ENCODE measurements around the gene ATP23.

ATP23 gene

DNA sequence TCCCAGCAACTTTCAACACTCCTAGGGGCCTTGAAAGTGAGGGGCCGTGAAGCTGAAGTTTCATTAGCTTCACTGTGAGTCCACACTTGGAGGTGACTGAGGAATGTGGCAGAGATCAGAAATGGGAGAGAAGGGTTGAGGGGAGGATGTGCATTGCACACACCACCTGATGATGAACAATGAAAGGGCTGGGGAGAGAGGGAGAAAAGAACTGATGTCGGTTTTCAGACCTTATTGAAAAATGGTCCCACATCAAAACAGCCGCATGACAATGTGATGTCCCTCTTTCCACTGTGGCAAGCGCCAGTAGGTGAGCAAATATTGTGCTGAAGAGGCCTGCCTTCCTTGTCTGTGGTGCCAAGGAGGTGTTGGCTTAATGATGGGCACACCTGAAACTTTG is 32.3 kb upstream of the ATP23 start:
- no peak for DNase-seq

DNA sequence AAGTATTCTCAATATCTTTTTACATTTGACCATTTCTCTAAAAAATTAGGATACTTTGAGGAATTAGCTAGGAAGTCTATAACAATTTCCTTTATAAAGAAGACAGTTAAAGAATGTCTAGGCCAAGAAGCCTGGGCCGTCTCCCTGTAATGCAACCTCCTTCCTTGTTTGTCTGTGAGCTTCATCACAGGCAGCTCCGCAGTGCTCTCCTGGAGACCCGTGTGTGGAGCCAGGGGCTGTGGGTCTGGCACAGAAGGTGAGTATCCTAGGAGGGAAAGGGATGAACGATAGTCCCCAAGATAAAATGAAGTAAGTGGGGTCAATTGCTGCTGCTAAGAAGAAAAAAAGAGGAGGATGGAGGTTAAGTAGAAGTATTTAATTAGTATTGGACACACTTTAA is 31.8 kb upstream of the ATP23 start:
- no peak for DNase-seq

DNA sequence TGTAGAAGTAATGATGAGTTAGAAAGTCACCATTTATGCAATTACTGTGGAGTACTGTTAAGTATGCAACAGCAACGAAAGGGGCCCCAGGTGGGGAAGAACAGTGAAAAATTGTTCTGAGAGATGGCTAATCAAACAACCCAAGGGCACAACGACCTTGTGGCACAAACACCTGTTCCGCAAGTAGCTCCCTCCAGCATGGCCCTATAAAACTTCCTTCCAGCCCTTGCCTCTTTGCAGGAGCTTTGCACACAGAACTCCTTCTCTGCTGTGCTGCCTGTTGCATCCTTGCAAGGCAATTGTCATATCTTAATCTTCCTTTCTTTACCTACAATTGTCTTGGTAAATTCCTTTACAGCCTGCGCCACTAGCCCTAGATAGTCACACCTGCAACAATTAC is 23.2 kb upstream of the ATP23 start:
- no peak for DNase-seq

DNA sequence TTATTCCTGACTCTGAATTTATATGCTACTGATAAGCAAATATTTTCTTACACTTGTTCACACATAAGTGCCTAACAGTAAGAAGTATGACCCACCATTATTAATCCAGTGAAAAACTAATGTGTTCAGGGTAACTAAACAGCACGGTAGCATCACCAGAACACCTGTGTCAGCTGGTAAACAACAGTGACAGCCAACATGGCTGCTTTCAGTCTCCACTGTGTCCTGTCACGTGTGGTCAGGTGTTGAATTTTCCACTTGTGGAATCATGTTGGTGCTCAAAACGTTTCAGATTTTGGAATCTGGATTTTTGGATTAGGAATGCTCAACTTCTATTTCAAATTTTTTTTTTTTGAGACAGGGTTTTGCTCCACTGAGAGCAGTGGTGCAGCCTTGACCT is 14.3 kb upstream of the ATP23 start:
- no peak for DNase-seq

DNA sequence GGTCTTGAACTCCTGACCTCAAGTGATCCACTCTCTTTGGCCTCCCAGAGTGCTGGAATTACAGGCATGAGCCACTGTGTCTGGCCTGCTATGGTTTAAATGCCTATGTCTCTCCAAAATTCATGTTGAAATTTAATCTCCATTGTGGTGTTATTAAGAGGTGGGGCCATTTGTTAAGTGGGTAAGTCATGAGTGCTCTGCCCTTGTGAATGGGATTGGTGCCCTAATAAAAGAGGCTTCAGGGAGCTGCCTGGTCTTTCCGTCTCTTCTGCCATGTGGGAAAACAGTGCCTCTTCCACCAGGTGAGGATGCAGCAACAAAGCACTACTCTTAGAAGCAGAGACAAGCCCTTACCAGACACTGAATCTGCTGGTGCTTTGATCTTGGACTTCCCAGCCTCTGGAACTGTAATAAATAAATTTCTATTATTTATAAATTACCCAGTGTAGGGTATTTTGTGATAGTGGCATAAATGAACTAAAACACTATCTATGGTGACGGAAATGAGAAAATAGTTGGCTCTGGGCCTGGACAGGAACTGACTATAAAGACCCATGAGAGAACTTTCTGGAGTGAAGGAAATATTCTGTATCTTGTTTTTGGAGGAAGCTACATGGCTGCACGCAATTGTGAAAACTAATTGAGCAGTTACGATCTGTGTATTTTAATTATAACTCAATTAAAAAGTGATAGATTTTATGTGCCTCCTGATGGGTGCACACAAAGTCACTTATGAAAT is 12.1 kb upstream of the ATP23 start:
- no peak for DNase-seq

DNA sequence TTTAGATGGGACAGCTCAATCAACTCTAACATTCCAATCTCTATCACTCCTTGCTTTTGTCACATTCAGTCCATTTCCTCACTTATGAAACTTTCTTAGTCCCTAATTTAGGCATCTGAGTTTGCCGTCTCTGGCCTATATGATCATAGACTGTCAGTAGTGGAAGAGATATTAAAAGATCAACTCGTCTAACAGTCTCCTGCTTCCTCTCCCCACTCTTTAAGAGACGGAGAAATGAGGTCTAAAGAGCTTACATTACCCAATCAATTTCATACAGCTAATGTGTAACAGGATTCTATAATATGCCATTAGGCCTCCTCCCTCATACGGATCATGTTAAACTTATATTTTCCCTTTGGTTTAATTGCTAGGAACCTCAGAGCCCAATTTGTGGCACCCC is 6.5 kb upstream of the ATP23 start:
- DNase-seq = no peak

DNA sequence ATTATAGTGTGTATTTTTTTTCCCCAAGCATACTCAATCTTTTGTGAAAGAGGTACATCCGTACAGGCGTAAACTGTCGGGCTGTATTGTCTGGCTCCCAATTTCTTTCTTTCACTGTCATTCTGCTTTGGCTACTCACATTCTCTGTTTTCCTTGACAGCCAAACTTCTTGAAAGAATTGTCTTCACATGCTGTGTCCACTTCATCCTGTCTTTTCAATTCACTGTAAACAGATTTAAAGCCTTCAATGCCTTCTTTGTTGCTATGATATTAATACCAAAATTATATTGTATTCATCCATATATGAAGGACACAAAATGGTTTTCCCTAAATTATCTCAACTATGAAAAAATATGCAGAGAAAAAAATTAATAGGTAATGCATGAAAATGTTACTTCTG is 6.0 kb upstream of the ATP23 start:
- no peak for DNase-seq

DNA sequence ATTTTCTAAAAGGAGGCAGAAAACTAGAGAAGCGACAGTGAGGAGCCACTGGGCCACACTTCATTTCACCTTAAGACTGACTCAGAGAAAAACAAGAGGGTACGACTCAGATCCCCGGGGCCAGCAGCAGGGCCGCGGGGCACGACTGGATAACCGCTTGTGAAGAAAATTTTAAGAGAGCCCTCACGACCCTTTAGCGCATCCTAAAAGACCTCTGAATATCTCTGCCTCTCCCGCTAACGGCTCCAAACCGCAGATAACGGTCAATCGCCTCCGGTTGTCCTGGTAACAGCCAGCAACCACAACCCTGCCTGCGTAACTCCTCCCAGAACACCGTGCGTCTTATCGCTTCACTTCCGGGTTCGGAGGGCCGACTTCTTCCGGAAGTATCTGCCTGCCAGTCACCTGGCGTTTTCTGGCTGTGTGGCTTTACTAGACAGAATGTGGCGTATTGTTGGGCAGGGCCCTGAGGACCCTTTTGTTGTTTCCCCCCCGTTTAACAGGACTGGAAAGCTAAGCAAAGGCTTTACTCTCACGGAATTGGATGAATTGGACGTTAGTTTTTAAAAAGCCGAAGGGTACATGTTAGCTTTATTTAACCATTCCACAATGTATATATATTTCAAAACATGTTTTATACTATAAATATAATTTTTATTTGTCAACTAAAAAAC is 5.4 kb upstream of the ATP23 start:
- peak; percentile 97 for DNase-seq

DNA sequence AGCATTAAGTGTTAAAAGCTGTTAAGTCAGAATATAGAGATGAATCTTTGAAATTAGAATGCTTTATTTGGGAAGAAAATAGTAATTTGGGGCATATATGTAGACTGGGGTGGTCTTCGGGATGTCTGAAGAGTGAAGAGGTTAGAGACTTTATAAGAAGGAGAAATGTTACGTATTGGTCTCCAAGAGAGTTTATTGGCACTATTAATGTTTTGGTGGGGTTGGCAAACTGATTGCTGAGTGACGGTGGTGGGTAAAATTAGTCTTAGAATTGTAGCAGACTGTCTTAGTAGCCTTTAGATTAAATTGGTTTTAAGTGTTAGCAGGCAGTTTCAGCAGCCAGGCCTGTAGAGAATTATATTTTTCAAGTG is 4.9 kb upstream of the ATP23 start:
- no peak for DNase-seq

DNA sequence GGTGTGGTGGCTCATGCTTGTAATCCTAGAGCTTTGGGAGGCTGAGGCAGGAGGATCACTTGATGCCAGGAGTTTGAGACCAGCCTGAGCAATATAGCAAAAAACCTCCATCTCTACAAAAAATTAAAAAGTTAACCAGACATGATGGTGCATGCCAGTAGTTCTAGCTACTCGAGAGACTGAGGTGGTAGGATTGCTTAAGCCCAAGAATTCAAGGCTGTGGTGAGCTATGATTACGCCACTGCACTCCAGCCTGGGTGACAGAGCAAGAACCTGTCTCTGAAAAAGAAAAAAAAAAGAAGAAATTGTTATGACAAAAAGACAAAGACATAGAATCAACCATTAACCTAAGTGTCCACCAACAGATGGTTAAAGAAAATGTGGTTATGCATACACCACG is 2.1 kb upstream of the ATP23 start:
- DNase-seq = no peak

DNA sequence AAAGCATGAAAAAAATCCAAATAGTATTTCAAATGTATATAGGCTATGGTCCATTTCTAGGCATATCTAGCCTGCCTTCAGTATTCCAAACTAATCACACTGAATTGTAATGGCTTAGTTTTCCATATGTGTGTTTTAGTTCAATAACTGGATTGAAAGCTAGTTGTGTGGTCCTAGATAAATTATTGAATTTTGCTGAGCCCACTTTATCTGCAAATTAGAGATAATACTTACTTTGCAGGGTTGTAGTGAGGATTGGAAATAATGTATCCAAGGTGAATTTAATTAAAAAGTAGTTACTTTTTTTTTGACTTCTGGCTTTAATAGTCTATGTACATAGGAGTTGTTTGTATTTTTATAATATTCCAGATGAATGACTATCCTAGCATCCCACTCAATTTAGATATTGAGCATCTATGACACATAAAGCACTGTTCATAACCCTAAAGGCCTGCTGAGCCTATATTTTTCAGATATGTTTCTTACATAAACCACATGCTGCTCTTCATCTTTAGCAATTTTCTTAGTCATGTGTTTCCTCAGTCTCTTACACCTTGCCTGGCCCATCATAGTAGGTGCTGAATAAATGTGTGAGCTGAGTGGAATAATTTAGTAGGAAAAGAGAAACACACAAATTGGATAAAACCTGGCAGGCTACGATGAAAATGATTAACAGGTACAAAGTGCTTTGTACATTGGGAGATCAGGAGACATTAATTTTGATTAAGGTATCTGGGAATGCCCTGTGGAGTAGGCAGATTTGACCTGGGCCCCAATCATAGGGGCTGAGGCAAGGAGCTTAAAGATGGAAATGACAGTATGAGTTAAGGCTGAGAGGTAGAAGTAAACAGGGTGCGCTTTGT is 1.1 kb upstream of the ATP23 start:
- no peak for DNase-seq

DNA sequence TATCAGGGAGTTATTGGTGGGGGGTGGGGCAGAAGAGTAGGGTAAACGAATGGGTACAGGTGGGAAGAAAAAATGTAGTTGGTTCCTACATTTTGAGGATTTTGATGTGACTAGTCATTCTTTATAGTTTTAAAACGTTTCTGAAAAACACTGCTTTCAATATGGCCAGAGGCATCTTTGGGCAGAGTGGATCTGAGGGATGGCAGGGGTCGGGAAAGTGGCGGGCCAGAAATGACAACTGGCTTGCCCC is 527 bp upstream of the ATP23 start:
- peak; percentile 42 for DNase-seq

DNA sequence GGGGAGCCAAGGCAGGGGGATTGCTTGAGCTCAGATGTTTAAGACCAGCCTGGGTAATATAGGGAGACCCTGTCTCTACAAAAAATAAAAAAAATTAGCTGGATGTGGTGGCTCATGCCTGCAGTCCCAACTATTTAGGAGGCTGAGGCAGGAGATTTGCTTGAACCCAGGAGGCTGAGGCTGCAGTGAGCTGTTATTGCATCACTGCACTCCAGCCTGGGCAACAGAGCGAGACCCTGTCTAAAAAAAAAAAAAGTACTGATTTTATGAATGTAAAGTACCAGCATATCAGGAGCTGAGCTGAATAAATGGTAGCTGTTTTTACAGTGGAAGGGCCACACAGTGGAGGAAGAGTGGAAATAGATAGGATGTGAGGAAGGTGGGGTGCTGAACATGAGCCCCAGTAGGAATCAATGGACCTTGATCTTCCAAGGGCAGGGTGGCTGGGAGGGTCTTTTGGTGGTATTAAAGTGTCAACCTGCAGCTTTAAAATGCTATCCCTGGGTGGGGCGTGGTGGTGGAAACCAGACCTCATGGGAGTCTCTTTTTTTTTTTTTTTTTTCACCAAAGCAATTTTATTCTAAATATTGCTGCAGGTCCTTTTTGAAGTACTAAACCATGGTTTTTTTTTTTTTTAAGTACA is 2.2 kb downstream of the ATP23 start:
- no peak for DNase-seq

DNA sequence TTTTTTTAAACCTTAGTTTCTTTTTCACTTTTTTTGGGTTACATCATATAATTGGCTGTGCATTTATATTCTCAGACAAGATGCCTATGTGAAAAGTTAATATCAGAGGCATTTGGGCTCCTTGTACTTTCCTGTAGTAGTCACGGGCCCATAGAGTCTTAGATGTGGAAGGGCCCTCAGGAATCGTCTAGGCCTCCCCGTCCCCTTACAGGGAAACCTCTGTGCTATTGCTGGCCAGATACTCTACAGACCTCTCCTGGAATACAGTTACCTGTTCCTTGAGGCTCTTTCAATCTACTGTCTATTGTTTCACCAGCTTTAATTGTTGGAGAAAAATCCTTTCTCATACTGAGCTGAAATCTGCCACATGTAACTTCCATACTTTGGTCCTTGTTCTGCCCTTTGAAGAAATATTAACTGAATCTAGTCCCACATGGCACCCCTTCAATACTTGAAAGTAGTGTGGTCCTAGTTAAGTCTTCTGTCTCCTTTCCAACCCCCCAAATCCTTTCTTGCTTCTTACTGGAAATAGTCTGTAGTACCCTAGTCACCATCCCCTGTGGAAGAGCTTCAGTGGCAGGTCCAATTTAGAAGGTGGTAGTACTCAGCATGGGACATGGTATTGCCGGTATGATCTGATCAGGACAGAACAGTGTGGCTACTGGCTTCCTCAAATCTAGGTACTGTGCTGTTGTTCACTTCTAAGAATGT is 3.1 kb downstream of the ATP23 start:
- no peak for DNase-seq

DNA sequence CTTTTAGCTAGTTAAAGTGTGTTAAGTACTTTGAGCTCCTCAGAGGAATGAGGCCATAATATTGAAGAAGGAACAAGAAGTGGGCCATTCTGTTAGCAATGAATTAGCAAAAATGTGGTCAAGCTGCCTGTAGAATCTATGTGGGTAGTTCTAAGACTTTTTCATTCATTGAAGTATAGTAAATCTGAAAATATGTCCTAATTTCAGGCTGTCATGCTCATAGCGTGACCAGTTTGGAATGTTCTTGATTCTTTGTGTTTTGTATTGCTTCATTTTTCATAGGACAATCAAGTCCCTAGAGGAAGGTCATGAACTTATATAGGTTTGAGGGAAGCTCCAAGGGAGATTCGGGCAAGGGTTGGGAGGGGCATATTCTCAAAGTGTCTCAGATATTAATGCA is 11.4 kb downstream of the ATP23 start:
- no peak for DNase-seq

DNA sequence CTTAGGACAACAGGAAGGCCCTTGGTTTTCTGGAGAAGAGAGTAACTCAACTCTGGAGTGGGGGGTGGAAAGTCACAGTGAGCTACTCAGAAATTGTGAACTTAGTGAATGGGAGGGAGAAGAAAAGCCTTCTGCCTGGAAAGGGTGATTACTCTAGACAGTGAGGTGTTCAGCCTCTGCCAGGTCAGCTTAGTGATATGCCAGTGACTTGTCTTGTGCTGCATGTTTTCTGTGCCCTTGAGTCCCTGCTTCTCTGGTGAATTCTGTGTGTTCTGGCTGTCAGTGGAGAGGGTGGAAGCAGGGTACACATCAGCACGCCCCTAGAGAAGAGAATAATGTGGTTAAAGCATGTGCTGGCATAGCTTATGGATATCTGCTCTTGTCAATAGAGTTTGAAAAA is 13.4 kb downstream of the ATP23 start:
- DNase-seq = no peak

DNA sequence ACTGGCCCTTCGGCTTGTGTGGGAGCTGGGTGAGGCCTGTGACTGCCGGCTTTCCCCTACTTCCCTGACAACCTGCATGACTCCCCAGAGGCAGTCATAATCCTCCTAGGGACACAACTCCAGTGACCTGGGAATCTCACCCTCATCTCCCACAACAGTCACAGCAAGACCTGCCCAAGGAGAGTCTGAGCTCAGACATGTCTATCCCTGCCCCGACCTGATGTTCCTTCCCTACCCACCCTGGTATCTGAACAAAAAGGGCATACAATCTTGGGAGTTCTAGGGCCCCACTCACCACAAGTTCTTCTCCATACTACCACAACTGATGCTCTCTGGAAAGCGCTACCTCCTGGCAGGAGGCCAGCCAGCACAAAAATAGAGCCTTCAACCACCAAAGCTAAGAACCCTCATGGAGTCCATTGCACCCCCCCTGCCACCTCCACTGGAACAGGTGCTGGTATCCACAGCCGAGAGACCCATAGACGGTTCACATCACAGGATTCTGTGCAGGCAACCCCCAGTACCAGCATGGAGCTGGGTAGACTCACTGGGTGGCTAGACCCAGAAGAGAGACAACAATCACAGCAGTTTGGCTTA is 16.8 kb downstream of the ATP23 start:
- no peak for DNase-seq

DNA sequence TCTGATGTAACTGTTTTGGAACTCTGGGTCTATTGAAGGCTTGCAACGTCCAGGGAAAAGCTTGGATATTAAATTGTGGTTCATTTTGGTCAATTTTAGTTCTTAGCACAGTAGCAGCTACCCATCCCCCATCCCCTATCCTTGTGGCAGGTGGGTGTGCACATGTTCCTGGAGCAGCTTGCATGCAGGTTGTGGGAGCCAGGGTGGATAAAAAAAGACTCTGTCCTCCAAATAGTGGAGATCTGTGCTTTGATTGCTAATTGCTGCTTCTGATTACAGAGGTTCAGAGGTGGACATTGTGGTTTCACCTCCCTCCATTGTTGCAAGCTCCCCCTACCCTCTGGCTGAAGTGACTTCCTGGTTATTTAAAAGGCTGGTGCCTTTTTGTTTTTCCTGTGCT is 23.1 kb downstream of the ATP23 start:
- no peak for DNase-seq

DNA sequence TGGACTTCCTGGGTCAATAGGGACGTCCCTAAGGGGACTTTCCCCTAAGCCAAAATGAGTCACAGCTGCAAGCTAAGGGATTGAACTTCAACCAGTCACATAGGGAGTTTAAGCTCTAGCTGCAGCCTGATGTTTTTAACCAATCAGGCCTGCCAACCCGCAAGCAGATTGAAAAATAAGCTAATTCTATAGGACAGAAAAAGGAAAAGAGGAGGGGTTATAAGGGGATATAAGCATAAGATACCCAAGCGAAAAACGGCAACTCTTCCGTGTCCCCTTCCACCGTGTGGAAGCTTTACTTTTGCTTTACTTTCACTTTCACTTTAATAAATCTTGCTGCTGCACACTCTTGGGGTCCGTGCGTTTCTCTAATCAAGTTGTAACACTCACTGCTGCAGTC is 24.4 kb downstream of the ATP23 start:
- no peak for DNase-seq

DNA sequence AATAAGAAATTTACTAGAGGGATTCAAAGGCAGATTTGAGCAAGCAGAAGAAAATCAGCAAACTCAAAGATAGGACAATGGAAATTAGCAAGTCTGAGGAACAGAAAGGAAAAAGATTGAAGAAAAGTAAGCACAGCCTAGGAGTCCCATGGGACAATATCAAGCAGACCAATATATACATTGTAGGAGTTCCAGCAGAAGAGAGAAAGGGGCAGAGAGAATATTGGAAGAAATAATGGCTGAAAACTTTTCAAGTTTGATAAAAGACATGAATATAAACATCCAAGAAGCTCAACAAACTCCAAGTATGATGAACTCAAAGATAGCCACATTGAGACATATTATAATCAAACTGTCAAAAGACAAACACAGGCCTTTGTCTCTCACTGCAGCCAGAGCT is 25.2 kb downstream of the ATP23 start:
- no peak for DNase-seq

DNA sequence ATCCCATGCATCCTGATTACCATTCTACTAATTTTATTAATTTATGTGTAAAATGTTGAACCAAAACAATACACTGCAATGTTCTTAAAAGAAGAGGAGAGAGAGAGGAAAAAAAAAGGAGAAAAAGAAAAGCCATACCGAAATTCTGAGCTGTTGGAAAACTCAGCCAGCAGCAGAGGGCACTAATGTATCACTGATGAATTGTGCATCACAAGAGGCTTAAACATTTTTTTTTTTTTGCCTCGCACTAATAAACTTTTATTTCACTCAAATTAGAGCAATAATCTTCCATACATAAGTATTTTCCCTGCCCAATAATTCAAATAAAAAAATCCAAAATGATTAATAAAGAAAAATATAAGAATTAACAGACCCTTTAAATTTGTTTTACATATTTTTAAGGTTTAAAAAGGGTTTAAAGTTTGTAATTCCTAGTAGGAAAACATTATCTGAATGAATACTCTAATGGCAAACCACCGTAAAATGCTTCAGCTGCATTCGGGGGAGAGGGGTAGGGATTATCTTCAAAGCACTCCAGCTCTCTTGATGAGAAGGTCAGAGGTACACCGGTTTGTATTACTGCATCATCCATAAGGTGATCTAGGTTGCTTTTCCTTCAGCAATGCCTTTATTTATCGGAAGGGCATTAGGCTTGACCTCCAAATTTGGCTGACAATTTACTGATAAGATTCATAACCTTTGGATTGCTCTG is 41.9 kb downstream of the ATP23 start:
- DNase-seq = peak; percentile 71

DNA sequence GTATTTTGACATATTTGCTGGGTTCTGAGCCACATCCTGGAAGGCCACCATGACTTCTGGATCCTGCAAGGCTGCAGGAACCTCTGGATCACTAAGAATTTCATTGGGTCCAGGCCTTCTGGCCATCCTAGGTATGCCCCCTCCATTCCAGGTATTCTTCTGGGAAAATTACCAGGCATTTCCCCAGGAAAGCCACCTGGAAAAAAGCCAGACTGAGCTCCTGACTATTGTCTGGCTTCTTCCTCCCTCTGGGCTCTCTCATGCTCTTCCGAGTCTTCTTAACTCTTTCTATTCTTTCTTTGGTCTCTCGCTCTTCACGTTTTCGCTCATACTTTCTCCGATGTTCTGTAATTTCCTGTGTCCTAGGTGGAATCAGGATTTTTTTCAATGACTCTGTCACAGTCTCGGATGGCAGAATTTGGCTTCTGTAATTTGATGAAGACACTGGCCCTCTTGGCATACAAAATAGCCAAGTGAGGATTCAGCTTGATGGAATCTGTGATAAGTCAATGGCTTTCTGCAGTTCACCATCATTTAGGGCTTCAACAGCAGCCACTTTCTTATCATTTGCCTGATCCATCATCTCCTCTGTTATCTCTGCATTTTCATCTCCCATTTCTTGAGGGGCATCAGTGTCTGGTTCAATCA is 42.6 kb downstream of the ATP23 start:
- no peak for DNase-seq

All from NCI-H510A treated with DMSO at 0.1 percent for 48 hours (cell line).